Activated T-helper 17 cell treated with anti-CD3 and anti-CD28 coated beads, Interleukin-2, amount 50 U/mL, for 72 hours (primary cell): ENCODE results near the gene RPL23. TPM values are rescaled to one million over a fixed set of nuclear protein-coding genes. Genes with fewer than 3 reads are reported as not detected.

ENCODE experiments used
- ATAC-seq: fragments of 150-1000 bp; cut with Tn5 transposase; replicated peaks from 2 replicates; pipeline ENCODE4 v1.10.0; 2021; ENCODE audit warnings: mild to moderate bottlenecking, moderate library complexity
- H3K27ac Mint-ChIP-seq: one replicate; pipeline ENCODE4 v1.8.0; 2022; ENCODE audit warnings: mixed read lengths
- H3K27me3 Mint-ChIP-seq: one replicate; pipeline ENCODE4 v1.8.0; 2022; ENCODE audit warnings: mixed read lengths
- H3K36me3 Mint-ChIP-seq: one replicate; pipeline ENCODE4 v1.8.0; 2022; ENCODE audit warnings: low read depth, mild to moderate bottlenecking, mixed read lengths
- H3K4me1 Mint-ChIP-seq: one replicate; pipeline ENCODE4 v1.8.0; 2022; ENCODE audit warnings: mixed read lengths
- H3K4me3 Mint-ChIP-seq: one replicate; pipeline ENCODE4 v1.8.0; 2022; ENCODE audit warnings: mild to moderate bottlenecking, mixed read lengths
- H3K9me3 Mint-ChIP-seq: one replicate; pipeline ENCODE4 v1.8.0; 2022; ENCODE audit warnings: mixed read lengths
- total RNA-seq, 2 donors: library from RNA; stranded (reverse); gene quantifications; one replicate each; pipeline ENCODE4 v1.2.3, GENCODE V29; 2022

The RPL23 gene
- total RNA-seq, 2 donors from 2014 or later, result 1,686 to 2,077 TPM

DNA sequence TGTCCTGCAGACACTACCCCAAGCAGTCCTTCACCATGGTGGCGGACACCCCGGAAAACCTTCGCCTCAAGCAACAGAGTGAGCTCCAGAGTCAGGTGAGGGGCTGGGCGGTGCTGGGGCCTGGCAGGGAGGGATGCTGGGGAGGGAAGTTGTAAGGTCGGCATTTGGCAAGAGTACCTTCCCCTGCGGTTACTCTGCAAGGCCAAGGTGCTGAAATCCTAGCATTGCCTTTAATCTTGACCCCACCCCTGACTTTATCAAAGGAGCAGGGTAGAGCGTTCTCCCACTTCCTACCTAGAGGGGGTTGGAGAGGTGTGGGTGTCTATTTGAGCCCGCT is 36.9 kb upstream of the RPL23 start:
- peaks cover 34% of the 10 kb centered on the region for H3K4me1 Mint-ChIP-seq
- no peaks in the 10 kb centered on the region for H3K27me3 Mint-ChIP-seq
- peak overlapping the region; percentile 84 for H3K27ac Mint-ChIP-seq
- H3K36me3 Mint-ChIP-seq, result peaks cover 90% of the 10 kb centered on the region
- H3K9me3 Mint-ChIP-seq, result no peaks in the 10 kb centered on the region
- peak overlapping the region; percentile 58 for H3K4me3 Mint-ChIP-seq
- ATAC-seq, result no peak

DNA sequence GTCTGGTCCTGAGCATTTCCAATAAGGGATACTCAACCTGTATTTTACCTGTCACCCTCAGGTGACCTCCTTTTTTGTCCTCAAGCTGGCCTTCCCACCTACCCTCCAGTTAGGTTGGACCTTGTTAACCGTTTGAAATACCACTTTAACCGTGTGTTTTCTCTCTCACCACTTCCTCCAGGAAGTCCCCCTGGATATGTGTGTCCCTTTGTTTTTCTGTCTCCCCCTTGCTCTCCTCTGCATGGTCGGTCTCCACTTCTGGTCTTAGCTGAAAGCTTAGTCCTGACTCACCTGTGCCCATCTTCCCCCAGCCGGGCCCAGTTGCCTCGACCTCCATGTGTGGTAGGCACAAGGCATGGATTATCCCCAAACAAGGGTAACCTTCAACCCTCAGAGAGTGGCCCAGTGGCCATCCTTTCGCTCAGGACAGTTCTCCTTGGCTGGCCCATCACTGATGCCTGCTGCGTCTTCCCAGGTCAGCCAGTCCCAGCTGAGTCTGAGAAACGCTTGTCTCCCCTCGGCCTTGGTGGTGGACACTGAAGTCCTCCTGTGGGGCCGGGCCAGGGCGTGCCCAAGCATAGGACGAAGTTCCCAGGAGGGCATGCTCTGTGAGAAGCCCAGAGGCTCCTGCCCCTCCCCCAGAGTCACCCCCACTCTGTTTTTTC is 36.4 kb upstream of the RPL23 start:
- H3K27ac Mint-ChIP-seq, result peak overlapping the region; percentile 84
- peaks cover 34% of the 10 kb centered on the region for H3K4me1 Mint-ChIP-seq
- H3K4me3 Mint-ChIP-seq, result peak overlapping the region; percentile 58
- H3K27me3 Mint-ChIP-seq, result no peaks in the 10 kb centered on the region
- no peak for ATAC-seq
- H3K36me3 Mint-ChIP-seq, result peaks cover 92% of the 10 kb centered on the region
- H3K9me3 Mint-ChIP-seq, result no peaks in the 10 kb centered on the region

- Mint-ChIP-seq H3K27me3 (no peaks in the 10 kb centered on the region), H3K4me1 (peaks cover 37% of the 10 kb centered on the region), H3K4me3 (peak overlapping the region; percentile 16), H3K9me3 (no peaks in the 10 kb centered on the region), H3K36me3 (peaks cover 91% of the 10 kb centered on the region), H3K27ac (peak overlapping the region; percentile 52)
- ATAC-seq, result no peak
These were observed 35.3 kb upstream of the RPL23 start for GRCh38 chr17:38888842-38889241.

GRCh38 chr17:38886643-38887010 is 33.1 kb upstream of the RPL23 start:
- Mint-ChIP-seq H3K36me3 (peaks cover 93% of the 10 kb centered on the region), H3K27me3 (no peaks in the 10 kb centered on the region), H3K27ac (peak overlapping the region; percentile 84), H3K4me1 (peaks cover 44% of the 10 kb centered on the region), H3K9me3 (no peaks in the 10 kb centered on the region), H3K4me3 (peak overlapping the region; percentile 40)
- ATAC-seq, result no peak

DNA sequence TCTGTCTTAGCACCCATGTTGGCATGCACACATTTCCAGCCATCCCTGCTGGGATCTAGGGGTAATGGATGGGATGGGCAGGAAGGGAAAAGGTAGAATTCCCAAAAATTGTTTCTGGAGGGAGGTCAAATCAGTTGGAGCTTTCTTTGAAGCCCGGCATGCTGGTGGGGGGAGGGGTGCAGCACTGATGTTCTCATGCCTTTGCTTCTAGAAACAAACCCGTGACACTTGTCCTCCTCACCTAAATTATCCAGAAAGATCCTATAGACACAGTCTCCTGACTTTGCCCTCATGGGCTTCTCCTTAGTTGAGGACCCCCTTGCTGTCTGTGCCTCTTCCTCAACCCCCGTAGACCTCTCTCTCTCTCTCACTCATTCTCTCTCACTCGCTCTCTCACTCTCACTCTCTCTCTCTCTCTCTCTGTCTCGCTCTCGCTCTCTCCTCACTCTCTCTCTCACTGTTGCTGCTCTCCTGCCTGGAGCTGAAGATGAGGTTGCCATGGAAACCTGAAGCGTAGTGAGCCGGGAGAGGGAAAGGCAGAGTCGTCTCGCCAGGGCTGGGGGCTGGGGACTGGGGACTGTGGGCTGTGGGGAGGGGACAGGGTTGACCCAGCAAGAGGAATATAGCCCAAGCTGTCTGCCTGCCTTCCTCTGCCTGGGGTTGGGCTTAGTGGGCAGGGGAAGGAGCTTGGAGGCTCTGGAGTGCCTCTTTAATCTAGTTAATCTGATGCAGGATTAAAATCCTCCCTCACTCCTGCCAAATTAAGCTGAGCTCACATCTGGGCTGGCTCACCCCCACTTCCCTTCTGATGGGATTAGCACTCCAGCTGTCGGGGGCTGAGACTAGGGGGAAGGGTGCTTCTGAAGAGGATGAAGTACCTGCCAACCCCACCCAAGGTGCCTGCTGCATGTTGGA is 32.5 kb upstream of the RPL23 start:
- peaks cover 45% of the 10 kb centered on the region for H3K4me1 Mint-ChIP-seq
- ATAC-seq, result no peak
- H3K9me3 Mint-ChIP-seq, result no peaks in the 10 kb centered on the region
- peak overlapping the region; percentile 40 for H3K4me3 Mint-ChIP-seq
- no peaks in the 10 kb centered on the region for H3K27me3 Mint-ChIP-seq
- peak overlapping the region; percentile 84 for H3K27ac Mint-ChIP-seq
- H3K36me3 Mint-ChIP-seq, result peaks cover 94% of the 10 kb centered on the region

GRCh38 chr17:38885044-38885727 is 31.7 kb upstream of the RPL23 start:
- H3K27ac Mint-ChIP-seq, result peak overlapping the region; percentile 84
- no peaks in the 10 kb centered on the region for H3K9me3 Mint-ChIP-seq
- no peak for ATAC-seq
- H3K36me3 Mint-ChIP-seq, result peaks cover 95% of the 10 kb centered on the region
- H3K4me1 Mint-ChIP-seq, result peaks cover 44% of the 10 kb centered on the region
- peak overlapping the region; percentile 40 for H3K4me3 Mint-ChIP-seq
- H3K27me3 Mint-ChIP-seq, result no peaks in the 10 kb centered on the region

GRCh38 chr17:38883592-38884526 is 30.3 kb upstream of the RPL23 start:
- Mint-ChIP-seq H3K27ac (peak overlapping the region; percentile 95), H3K27me3 (no peaks in the 10 kb centered on the region), H3K36me3 (peaks cover 95% of the 10 kb centered on the region), H3K4me1 (peaks cover 43% of the 10 kb centered on the region), H3K4me3 (peak overlapping the region; percentile 79), H3K9me3 (no peaks in the 10 kb centered on the region)
- peak; percentile 28 for ATAC-seq

DNA sequence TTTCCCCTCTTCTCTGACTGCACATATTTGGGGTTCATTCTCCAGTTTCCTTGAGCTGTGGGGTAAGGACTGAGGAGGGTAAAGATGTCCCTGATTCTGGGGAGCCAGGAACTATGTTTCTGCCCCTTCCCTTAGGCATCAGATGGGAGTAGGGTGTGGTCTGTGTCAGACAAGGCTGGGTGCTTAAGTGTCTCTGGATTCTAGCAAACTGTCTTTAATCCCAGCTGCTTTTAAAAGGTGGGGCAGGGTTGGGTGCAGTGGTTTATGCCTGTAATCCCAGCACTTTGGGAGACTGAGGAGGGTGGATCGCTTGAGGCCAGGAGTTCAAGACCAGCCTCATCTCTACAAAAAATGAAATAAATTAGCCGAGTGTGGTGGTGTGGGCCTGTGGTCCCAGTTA is 29.3 kb upstream of the RPL23 start:
- Mint-ChIP-seq H3K4me1 (peaks cover 46% of the 10 kb centered on the region), H3K36me3 (peaks cover 95% of the 10 kb centered on the region), H3K27ac (peak overlapping the region; percentile 95), H3K27me3 (no peaks in the 10 kb centered on the region), H3K4me3 (peak overlapping the region; percentile 79), H3K9me3 (no peaks in the 10 kb centered on the region)
- ATAC-seq, result no peak

GRCh38 chr17:38881600-38882191 is 28.2 kb upstream of the RPL23 start:
- Mint-ChIP-seq H3K27me3 (no peaks in the 10 kb centered on the region), H3K9me3 (no peaks in the 10 kb centered on the region), H3K36me3 (peaks cover 92% of the 10 kb centered on the region), H3K27ac (peak overlapping the region; percentile 78), H3K4me3 (peak overlapping the region; percentile 79), H3K4me1 (peaks cover 51% of the 10 kb centered on the region)
- peak; percentile 37 for ATAC-seq

DNA sequence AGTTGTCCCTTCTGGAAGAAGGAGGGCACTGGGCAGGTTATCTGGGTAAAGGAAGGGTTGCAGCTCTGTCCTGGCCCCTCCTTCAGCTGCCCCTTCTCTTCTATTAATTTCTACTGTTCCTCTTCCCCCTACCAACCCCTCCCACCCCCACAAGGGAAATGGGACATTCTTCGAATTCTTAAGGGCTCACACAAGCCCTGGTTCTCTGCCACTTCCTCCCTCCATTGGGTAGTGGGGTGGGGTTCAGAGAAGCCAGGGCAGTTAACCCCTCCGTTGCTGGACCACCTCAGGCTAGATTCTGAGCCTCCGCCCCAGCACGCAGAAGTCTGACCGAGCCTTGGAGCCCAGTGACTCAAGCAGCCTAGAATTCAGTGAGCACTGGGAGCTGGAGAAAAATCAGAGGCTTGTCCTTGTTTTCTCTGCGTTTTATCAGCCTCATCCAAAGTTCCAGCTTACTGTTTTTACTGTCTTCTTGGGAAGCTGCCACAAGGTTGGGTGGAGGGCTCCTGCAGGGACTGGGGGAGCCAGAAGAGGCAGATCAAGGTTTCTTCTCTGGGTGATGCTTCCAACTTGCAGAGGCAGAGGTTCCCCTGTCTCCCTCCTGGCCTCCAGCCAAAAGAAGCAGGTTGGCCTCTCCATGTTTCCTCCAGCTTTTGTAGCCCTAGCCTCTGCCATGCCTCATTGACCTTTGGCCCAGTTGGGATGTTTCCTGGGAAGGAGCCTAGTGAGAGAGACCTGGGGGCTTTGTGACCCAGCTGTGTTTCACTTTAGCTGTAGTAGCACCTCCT is 26.6 kb upstream of the RPL23 start:
- Mint-ChIP-seq H3K4me3 (peak overlapping the region; percentile 38), H3K4me1 (peaks cover 41% of the 10 kb centered on the region)
- ATAC-seq, result no peak

GRCh38 chr17:38877130-38877851 is 23.8 kb upstream of the RPL23 start:
- Mint-ChIP-seq H3K4me3 (peak overlapping the region; percentile 85), H3K27me3 (no peaks in the 10 kb centered on the region), H3K4me1 (peaks cover 51% of the 10 kb centered on the region), H3K36me3 (peaks cover 78% of the 10 kb centered on the region), H3K27ac (peak overlapping the region; percentile 83), H3K9me3 (no peaks in the 10 kb centered on the region)
- peak; percentile 27 for ATAC-seq

More for the DNA sequence above, 26.6 kb upstream of the RPL23 start:
- Mint-ChIP-seq H3K36me3 (peaks cover 83% of the 10 kb centered on the region), H3K27ac (peak overlapping the region; percentile 69), H3K9me3 (no peaks in the 10 kb centered on the region), H3K27me3 (no peaks in the 10 kb centered on the region)

GRCh38 chr17:38875477-38876075 is 22.1 kb upstream of the RPL23 start:
- peaks cover 73% of the 10 kb centered on the region for H3K36me3 Mint-ChIP-seq
- peak overlapping the region; percentile 85 for H3K4me3 Mint-ChIP-seq
- peak overlapping the region; percentile 26 for H3K27ac Mint-ChIP-seq
- H3K27me3 Mint-ChIP-seq, result no peaks in the 10 kb centered on the region
- no peak for ATAC-seq
- H3K4me1 Mint-ChIP-seq, result peaks cover 48% of the 10 kb centered on the region
- no peaks in the 10 kb centered on the region for H3K9me3 Mint-ChIP-seq
